Measurements from ENCODE around the gene SORCS3. TPM values are rescaled to one million over a fixed set of nuclear protein-coding genes. Genes with fewer than 3 reads are reported as not detected.

The SORCS3 gene
- total RNA-seq, 1 experiment from 2014 or later = not detected

DNA sequence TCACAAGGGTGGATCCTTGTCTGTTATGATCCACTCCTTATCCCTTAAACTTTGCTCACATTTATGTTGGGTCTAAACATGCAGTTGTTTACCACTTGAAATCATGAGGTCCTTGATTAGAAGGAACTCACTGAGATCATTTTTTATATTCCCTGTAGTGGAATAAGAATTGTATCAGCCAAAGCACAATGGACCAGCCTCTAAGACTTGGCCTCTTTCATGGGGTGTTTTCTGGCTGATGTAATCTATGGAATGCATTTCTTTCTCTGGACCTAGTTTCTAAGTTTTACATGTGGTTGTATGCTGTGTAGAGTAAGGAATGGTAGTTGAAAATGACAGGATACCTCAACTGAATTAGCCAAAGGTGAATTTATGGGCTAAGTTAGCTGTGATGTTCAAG is 376.6 kb downstream of the SORCS3 start:
- TF ChIP-seq, protein P1, sequence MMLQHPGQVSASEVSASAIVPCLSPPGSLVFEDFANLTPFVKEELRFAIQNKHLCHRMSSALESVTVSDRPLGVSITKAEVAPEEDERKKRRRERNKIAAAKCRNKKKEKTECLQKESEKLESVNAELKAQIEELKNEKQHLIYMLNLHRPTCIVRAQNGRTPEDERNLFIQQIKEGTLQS (IDR thresholded peaks at IDR 0.05) = no peak
- TF ChIP-seq CBX3 (IDR thresholded peaks at IDR 0.05; ENCODE audit: low read depth) (no peak), EZH2phosphoT487 (IDR thresholded peaks at IDR 0.05; ENCODE audit: borderline replicate concordance) (no peak), SIN3A (IDR thresholded peaks at IDR 0.05; ENCODE audit: low read depth) (no peak), JUND (IDR thresholded peaks at IDR 0.05) (no peak), EZH2 (IDR thresholded peaks at IDR 0.05) (no peak), SRF (IDR thresholded peaks at IDR 0.05; ENCODE audit: low read depth) (no peak), SP1 (IDR thresholded peaks at IDR 0.05; ENCODE audit: low read depth) (no peak)
- TF ChIP-seq, protein P2, sequence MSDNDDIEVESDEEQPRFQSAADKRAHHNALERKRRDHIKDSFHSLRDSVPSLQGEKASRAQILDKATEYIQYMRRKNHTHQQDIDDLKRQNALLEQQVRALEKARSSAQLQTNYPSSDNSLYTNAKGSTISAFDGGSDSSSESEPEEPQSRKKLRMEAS (IDR thresholded peaks at IDR 0.05) = no peak
- TF ChIP-seq, protein P3, sequence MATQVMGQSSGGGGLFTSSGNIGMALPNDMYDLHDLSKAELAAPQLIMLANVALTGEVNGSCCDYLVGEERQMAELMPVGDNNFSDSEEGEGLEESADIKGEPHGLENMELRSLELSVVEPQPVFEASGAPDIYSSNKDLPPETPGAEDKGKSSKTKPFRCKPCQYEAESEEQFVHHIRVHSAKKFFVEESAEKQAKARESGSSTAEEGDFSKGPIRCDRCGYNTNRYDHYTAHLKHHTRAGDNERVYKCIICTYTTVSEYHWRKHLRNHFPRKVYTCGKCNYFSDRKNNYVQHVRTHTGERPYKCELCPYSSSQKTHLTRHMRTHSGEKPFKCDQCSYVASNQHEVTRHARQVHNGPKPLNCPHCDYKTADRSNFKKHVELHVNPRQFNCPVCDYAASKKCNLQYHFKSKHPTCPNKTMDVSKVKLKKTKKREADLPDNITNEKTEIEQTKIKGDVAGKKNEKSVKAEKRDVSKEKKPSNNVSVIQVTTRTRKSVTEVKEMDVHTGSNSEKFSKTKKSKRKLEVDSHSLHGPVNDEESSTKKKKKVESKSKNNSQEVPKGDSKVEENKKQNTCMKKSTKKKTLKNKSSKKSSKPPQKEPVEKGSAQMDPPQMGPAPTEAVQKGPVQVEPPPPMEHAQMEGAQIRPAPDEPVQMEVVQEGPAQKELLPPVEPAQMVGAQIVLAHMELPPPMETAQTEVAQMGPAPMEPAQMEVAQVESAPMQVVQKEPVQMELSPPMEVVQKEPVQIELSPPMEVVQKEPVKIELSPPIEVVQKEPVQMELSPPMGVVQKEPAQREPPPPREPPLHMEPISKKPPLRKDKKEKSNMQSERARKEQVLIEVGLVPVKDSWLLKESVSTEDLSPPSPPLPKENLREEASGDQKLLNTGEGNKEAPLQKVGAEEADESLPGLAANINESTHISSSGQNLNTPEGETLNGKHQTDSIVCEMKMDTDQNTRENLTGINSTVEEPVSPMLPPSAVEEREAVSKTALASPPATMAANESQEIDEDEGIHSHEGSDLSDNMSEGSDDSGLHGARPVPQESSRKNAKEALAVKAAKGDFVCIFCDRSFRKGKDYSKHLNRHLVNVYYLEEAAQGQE (IDR thresholded peaks at IDR 0.05; ENCODE audit: low read depth) = no peak
- TF ChIP-seq, protein P4, sequence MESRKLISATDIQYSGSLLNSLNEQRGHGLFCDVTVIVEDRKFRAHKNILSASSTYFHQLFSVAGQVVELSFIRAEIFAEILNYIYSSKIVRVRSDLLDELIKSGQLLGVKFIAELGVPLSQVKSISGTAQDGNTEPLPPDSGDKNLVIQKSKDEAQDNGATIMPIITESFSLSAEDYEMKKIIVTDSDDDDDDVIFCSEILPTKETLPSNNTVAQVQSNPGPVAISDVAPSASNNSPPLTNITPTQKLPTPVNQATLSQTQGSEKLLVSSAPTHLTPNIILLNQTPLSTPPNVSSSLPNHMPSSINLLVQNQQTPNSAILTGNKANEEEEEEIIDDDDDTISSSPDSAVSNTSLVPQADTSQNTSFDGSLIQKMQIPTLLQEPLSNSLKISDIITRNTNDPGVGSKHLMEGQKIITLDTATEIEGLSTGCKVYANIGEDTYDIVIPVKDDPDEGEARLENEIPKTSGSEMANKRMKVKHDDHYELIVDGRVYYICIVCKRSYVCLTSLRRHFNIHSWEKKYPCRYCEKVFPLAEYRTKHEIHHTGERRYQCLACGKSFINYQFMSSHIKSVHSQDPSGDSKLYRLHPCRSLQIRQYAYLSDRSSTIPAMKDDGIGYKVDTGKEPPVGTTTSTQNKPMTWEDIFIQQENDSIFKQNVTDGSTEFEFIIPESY (IDR thresholded peaks at IDR 0.05; ENCODE audit: extremely low read depth, insufficient replicate concordance, low read length) = no peak
- Histone ChIP-seq H3K36me3 (ENCODE audit: control insufficient read depth in 1 of 2, insufficient read depth in 2 of 2, low read length in 2 of 2) (no peaks in the 10 kb centered on the region), H3K9ac (ENCODE audit: low read length) (no peak overlapping the region), H4K20me1 (ENCODE audit: insufficient read depth) (no peaks in the 10 kb centered on the region), H2AFZ (ENCODE audit: low read depth, low read length, poor library complexity, severe bottlenecking) (no peak overlapping the region), H3K9me3 (ENCODE audit: control insufficient read depth in 1 of 2, insufficient read depth in 1 of 2, low read depth in 1 of 2, low read length in 2 of 2) (no peaks in the 10 kb centered on the region), H3K79me2 (ENCODE audit: insufficient read depth, low read length) (no peaks in the 10 kb centered on the region), H3K27ac (ENCODE audit: low read depth, low read length) (no peak overlapping the region), H3K4me2 (ENCODE audit: low read length) (no peak overlapping the region), H3K9me2 (ENCODE audit: insufficient read depth) (no peaks in the 10 kb centered on the region), H3K4me1 (ENCODE audit: control insufficient read depth in 1 of 2, insufficient read depth in 2 of 2, low read length in 2 of 2) (no peaks in the 10 kb centered on the region), H3K4me3 (replicated peaks in 1 of 2; ENCODE audit: low read depth in 1 of 2, low read length in 2 of 2) (no peak overlapping the region), H3K27me3 (ENCODE audit: insufficient read depth, low read length) (no peaks in the 10 kb centered on the region)
- RAD21 ChIA-PET (ENCODE audit: low non-redundant PET in 1 of 2, low total read pairs in 2 of 2, uncharacterized antibody in 2 of 2, unreplicated experiment in 2 of 2) = no interaction called here
- no TSS peak for BruUV-seq (replicated peaks)
- no peak for ATAC-seq
- intact Hi-C loops (cut with micrococcal nuclease) = no loop called here
- POLR2A ChIA-PET = no interaction called here
- DNase-seq (ENCODE audit: low read depth, low spot score) = no peak
- CTCF ChIA-PET = no interaction called here
